NOMO-1 treated with dmso at 0.1 percent for 144 hours (cell line): ENCODE results near the gene CAMK2D.

Experiments used
- DNase-seq: peaks from one replicate; lab custom pipeline; 2025; ENCODE audit not compliant: unreplicated experiment; lab: John Stamatoyannopoulos, UW

Gene CAMK2D

DNA sequence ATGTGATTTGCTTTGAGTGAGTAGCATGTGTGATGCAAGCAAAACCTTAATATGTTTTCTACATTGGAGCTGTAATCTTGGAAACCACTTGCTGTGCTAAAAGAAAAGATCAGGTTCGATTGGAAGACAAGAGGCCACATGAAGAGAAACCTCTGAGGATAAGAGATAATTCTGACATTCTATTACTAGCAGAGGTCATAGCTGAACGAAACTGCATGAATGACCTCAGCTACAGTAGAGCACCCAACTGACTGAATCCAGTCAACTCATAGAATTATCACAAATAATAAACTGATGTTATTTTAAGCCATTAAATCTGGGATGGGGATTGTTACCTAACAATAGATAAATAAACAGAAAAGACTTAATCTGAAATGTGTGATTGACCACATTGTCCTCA is 147.1 kb downstream of the CAMK2D start:
- DNase-seq = no peak

- DNase-seq = no peak
These were observed 148.0 kb downstream of the CAMK2D start for GRCh38 chr4:113613503-113613902.

DNA sequence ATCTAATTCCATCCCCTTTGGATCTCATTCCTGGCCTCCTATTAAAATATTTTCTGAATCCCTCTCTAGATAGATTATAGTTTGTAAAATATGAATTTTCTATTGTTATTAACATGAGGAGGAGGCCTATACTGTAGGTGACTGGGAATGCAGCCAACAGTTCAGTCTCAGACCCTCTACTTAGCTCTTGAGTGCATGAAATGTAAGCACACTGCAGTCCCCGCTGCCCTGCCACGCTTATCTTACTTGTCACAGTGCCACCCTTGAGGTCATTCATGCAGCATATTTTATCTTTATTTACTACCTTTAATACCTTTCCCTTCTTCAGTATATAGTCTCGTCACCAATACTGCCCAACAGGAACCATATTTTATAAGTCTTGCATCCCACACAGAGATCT is 151.0 kb downstream of the CAMK2D start:
- DNase-seq = no peak

GRCh38 chr4:113607998-113608397 is 153.5 kb downstream of the CAMK2D start:
- no peak for DNase-seq

GRCh38 chr4:113607147-113607720 is 154.3 kb downstream of the CAMK2D start:
- no peak for DNase-seq

GRCh38 chr4:113604955-113605354 is 156.6 kb downstream of the CAMK2D start:
- DNase-seq = no peak

DNA sequence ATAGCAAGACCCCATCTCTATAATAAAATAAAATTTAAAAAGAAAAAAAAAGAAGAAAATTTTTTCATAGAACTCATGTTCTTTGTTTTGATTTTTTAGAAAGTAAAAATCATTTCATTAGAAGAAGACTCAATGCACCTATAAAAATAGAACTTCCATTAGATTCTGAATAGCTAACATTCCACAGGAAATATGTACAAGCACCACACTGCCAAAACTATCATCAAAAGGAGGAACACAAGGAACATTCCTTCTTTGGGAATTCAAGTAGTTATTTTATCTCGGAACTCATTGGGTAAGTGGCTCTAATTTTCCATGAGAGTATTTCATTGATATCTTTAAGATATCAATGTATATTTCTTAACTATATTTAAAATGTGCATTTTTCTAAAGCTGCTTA is 157.6 kb downstream of the CAMK2D start:
- no peak for DNase-seq

- no peak for DNase-seq
These were observed 158.8 kb downstream of the CAMK2D start for GRCh38 chr4:113602646-113603228.

DNA sequence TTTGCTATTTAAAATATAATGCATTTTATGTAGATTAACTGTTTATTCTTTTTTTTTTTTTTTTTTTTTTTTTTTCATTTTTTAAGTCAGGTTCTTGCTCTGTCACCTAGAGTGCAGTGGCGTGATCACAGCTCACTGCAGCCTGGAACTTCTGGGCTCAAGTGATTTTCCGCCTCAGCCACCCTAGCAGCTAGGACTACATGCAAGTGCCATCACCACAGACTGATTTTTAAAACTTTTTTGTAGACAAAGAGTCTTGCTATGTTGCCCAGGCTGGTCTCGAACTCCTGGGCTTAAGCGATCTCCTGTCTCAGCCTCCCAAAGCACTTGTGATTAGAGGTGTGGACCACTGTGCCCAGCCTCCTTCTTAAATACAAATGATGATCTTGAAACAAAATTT is 159.9 kb downstream of the CAMK2D start:
- no peak for DNase-seq

DNA sequence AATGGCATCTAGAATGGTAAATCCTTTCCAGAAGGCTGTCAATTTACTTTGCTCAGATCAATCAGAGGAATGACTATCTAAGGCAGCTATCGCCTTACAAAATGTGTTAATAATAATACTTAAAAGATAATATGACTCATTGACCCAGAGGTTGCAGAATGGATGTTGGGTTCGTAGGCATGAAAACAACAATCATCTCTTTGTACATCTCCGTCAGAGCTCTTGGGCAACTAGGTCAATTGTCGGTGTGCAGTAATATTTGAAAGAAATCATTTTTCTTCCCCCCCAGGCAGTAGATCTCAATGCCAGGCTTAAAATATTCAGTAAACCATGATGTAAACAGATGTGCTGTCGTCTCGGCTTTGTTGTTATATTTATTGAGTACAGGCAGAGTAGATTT is 165.1 kb downstream of the CAMK2D start:
- no peak for DNase-seq

DNA sequence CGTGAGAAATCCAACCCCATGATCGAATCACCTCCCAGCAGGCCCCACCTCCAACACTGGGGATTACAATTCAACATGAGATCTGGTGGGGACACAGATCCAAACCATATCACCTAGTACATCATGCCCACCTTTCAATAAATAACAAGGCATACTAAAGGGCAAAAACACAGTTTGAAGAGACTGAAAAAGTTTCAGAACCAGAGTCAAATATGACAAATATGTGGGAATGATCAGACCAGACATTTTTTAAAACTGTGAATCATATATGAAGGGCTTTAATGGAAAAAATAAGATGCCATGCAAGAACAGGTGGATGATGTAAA is 167.3 kb downstream of the CAMK2D start:
- no peak for DNase-seq

DNA sequence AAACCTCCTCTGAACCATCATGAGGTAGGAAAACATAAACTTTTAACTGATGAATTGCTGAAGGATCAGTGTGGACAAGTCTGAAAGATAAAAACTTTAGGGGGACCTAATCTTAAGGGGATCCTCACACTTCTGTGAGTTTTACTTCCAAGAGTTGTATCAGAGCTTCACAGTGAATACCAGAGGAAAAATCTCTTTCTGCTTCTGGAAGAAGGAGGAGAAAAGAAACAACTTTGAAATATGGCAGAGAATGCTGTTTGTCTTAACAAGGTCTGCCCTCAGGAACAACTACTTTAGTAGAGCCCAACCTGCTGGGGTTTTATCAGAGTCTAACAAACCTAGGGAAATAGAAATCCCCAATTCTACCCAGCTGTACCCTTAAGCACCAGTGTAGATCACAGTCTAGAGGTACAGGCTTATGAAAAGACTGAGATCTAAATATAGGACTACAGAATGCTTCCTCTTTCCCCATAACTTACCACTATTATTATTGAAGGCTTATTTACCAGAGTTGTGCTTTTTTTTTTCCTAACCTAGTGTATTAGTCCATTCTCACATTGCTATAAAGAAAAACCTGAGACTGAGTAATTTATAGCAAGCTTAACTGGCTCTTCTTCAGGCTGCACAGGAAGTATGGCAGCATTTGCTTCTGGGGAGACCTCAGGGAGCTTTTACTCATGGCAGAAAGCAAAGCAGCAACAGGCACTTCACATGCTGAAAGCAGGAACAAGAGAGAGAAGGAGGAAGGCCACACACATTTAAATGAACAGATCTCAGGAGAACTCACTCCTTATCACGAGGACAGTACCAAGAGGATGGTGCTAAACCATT is 167.9 kb downstream of the CAMK2D start:
- peak; percentile 39 for DNase-seq

- no peak for DNase-seq
These were observed 169.6 kb downstream of the CAMK2D start for GRCh38 chr4:113591982-113592381.

GRCh38 chr4:113588895-113589668 is 172.5 kb downstream of the CAMK2D start:
- peak; percentile 13 for DNase-seq

GRCh38 chr4:113587640-113588275 is 173.8 kb downstream of the CAMK2D start:
- DNase-seq = no peak

DNA sequence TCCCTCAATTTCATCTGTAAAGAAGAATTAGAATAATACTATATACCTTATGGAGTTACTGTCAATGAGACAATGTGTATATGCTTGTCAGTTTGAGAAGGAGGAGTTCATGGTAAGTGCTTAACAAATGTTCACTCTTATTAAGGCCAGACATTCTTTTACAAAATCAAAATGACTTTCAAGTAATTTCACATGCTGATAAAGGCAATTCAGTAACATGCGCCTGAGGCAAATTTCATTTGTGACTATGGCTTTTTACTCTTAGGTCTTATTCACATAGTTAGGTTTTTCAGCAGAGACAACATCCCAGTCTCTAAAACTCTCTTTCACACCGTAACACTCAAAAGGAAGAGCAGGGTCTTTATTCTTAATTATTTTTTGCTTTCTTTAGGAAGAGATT is 174.4 kb downstream of the CAMK2D start:
- no peak for DNase-seq

DNA sequence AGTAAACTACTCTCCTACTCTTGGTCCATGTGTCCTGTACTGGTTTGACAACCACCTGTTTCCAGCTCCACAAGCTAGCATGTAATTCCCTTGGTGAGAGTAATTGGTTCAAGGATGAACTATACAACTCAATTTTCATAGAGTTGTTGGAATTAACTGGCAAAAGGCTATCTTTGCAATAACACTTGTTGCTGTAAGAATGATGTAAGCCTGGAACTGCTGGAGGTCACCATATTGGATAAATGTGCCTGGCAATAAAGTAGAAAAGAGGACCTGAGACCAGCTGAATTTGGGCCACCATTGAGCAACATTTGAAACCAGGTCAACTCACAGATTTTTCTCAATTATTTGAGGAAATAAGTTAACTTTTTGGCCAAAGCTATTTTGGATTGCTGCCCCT is 175.5 kb downstream of the CAMK2D start:
- peak; percentile 16 for DNase-seq

GRCh38 chr4:113584407-113585150 is 177.0 kb downstream of the CAMK2D start:
- no peak for DNase-seq

GRCh38 chr4:113582737-113583136 is 178.8 kb downstream of the CAMK2D start:
- no peak for DNase-seq

DNA sequence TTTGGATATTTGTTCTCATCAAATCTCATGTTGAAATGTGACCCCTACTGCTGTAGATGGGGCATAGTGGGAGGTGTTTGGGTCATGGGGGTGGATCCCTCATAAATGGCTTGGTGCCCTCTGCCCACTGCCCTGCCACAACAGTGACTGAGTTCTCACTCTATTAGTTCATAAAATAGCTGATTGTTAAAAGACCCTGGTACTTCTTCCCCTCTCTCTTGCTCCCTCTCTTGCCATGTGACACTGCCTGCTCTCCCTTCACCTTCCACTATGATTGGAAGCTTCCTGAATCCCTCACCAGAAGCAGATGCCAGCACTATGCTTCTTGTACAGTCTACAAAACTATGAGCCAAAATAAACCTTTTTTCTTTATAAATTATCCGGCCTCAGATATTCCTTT is 182.2 kb downstream of the CAMK2D start:
- DNase-seq = no peak
